GM18511 (cell line): ENCODE data around the gene GOLGA8T.
"Not testable (repeated sequence)": the region's sequence is repeated elsewhere in the genome, so short reads cannot be mapped to it uniquely, and the experiment has no call there.

Source experiments
- ATAC-seq: cut with Tn5 transposase; IDR thresholded peaks from one replicate; pipeline ENCODE4 v1.9.1; 2021; ENCODE audit warnings: mild to moderate bottlenecking, moderate library complexity; ENCODE audit not compliant: unreplicated experiment

GOLGA8T gene

GRCh38 chr15:30191143-30191542, 56.3 kb downstream of the GOLGA8T start:
- not testable (repeated sequence) for ATAC-seq

DNA sequence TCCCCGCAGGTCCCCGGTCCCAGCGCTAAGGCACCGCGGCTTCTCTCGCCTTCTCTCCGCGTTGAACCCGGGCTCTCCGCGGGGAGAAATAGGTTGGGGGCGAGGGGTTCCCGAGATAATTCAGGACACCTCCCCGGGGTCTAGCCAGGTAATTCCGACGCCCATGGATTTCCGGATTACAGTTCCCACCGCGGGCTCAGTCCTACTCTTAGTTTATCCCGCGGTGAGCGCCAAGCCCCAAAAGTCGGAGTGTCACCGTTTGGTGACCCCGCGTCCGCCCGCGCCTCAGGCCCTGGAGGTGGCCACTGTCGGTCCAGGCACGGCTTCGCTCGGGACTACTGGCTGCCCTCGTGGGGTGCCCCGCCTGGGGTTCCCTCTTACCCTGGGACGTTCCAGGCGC, 56.8 kb downstream of the GOLGA8T start:
- ATAC-seq: not testable (repeated sequence)

GRCh38 chr15:30192119-30192745, 57.4 kb downstream of the GOLGA8T start:
- not testable (repeated sequence) for ATAC-seq

GRCh38 chr15:30192892-30193291, 58.0 kb downstream of the GOLGA8T start:
- not testable (repeated sequence) for ATAC-seq
